ACC112 (cell line): ENCODE results near the gene GTF2B.
A peak's percentile ranks its signal among the peaks of the same experiment; 100 is the strongest.
"Not testable (repeated sequence)": the region's sequence is repeated elsewhere in the genome, so short reads cannot be mapped to it uniquely, and the experiment has no call there.

ENCODE experiments used
- H2AFZ ChIP-seq: fragments of 200-600 bp; sonication (generic); one replicate; pipeline ENCODE4 v1.6.0; 2017; ENCODE audit warnings: antibody characterized with exemption, low read length; ENCODE audit not compliant: unreplicated experiment
- H3K27ac ChIP-seq: fragments of 200-600 bp; sonication (generic); 2 replicates; pipeline ENCODE4 v1.5.1; 2014; ENCODE audit warnings: low read depth, mild to moderate bottlenecking, antibody characterized with exemption, low read length, moderate library complexity
- H3K27me3 ChIP-seq: fragments of 200-600 bp; sonication (generic); 2 replicates; pipeline ENCODE4 v1.6.1; 2014; ENCODE audit warnings: mild to moderate bottlenecking, antibody characterized with exemption, low read length, moderate library complexity, mixed read lengths; ENCODE audit not compliant: insufficient read depth
- H3K36me3 ChIP-seq: fragments of 200-600 bp; sonication (generic); 2 replicates; pipeline ENCODE4 v1.6.1; 2016; ENCODE audit warnings: mild to moderate bottlenecking, antibody characterized with exemption, low read length, moderate library complexity, mixed read lengths; ENCODE audit not compliant: insufficient read depth
- H3K4me1 ChIP-seq: fragments of 200-600 bp; sonication (generic); one replicate; pipeline ENCODE4 v1.6.1; 2016; ENCODE audit warnings: low read length, mixed read lengths; ENCODE audit not compliant: insufficient read depth, unreplicated experiment, control insufficient read depth
- H3K4me3 ChIP-seq: fragments of 200-600 bp; sonication (generic); 2 replicates; pipeline ENCODE4 v1.5.1; 2014; ENCODE audit warnings: mild to moderate bottlenecking, low read depth, low read length
- H3K79me2 ChIP-seq: fragments of 200-600 bp; sonication (generic); one replicate; pipeline ENCODE4 v1.6.0; 2016; ENCODE audit warnings: low read length; ENCODE audit not compliant: control insufficient read depth, unreplicated experiment, insufficient read depth

The GTF2B gene

DNA sequence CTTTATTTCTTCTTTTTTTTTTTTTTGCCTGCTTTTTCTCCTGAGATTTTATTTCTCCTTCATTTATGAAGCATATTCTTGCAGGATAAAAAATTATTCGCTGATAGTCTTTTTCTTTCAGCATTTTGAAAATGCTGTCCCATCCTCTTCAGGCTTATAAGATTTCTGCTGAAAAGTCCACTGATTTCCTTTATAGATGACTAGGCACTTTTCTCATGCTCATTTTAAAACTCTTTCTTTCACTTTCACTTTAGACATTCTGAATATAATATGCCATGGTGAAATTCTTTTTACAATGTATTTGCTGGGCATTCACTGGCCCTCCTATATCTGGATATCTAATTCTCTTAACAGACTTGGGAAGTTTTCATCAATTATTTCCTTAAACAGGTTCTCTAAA lies 25.5 kb upstream of the GTF2B start:
- H3K36me3 ChIP-seq = peaks cover 29% of the 10 kb centered on the region
- no peaks in the 10 kb centered on the region for H3K27me3 ChIP-seq
- H3K4me1 ChIP-seq = no peaks in the 10 kb centered on the region
- H3K27ac ChIP-seq = no peak overlapping the region
- no peak overlapping the region for H3K4me3 ChIP-seq
- H3K79me2 ChIP-seq = no peaks in the 10 kb centered on the region
- H2AFZ ChIP-seq = no peak overlapping the region

DNA sequence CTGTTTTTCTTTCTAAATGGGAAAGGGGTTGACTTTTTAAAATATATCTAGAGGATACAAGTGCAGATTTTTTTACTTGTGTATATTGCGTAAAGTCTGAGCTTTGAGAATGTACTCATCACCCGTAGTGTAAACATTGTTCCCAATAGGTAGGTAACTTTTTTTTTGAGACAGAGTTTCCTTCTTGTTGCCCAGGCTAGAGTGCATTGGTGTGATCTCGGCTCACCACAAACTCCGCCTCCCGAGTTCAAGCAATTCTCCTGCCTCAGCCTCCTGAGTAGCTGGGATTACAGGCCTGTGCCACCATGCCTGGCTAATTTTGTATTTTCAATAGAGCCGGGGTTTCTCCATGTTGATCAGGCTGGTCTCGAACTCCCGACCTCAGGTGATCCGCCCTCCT lies 20.4 kb upstream of the GTF2B start:
- H3K27me3 ChIP-seq, H3K79me2 ChIP-seq, H3K36me3 ChIP-seq, H2AFZ ChIP-seq, H3K4me3 ChIP-seq, H3K27ac ChIP-seq, H3K4me1 ChIP-seq: not testable (repeated sequence)

DNA sequence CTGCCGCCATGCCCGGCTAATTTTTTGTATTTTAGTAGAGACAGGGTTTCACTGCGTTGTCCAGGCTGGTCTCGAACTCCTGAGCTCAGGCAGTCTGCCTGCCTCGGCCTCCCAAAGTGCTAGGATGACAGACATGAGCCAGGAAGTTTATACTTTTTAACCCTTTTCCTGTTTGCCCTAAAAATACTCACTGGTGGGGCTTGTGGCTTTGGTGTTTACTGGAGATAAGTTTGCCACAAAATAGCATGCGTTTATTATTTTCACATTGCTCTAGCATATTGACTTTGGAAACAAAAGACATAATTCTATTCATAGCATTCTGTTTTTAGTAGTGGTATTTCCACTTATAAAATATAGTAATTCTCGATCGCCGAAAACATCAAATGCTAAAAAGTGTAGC lies 19.8 kb upstream of the GTF2B start:
- Histone ChIP-seq H2AFZ (no peak overlapping the region), H3K27ac (no peak overlapping the region), H3K4me3 (no peak overlapping the region), H3K4me1 (no peaks in the 10 kb centered on the region), H3K79me2 (no peaks in the 10 kb centered on the region), H3K36me3 (no peaks in the 10 kb centered on the region), H3K27me3 (no peaks in the 10 kb centered on the region)

DNA sequence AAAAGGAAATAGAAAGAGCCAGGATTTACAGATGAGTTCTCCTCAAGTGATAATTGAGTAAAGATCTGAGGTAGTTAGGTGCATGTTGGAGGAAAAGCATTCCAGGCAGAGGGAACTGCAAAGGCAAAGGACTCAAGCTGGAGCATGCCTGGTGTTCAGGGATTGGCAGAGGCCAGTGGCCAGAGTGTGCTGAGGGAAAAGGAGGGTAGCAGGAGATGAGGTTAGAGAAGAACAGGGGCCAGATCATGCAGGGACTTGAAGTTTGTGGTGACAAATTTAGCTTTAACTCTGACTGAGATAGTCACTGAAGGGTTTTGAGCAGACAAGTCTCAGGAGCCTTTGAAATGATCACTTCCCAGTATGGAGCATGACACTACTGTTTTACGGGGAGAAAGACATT lies 19.0 kb upstream of the GTF2B start:
- H3K4me3 ChIP-seq = no peak overlapping the region
- no peaks in the 10 kb centered on the region for H3K36me3 ChIP-seq
- H2AFZ ChIP-seq = no peak overlapping the region
- no peaks in the 10 kb centered on the region for H3K27me3 ChIP-seq
- H3K79me2 ChIP-seq = no peaks in the 10 kb centered on the region
- no peak overlapping the region for H3K27ac ChIP-seq
- H3K4me1 ChIP-seq = no peaks in the 10 kb centered on the region

DNA sequence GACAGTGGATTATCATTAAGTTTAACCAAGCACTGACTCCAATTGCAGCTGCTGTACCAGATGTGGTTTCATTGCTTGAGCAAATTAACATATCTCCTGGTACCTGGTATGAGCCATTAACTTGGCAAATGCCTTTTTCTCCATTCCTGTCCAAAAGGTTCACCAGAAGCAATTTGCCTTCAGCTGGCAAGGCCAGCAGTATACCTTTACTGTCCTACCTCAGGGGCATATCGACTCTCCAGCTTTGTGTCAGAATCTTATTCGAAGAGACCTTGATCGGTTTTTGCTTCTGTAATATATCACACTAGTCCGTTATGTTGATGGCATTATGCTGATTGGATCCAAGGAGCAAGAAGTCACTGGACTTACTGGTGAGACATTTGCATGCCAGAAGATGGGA lies 9.5 kb upstream of the GTF2B start:
- H3K4me1 ChIP-seq = no peaks in the 10 kb centered on the region
- H3K27ac ChIP-seq = no peak overlapping the region
- no peaks in the 10 kb centered on the region for H3K27me3 ChIP-seq
- H3K36me3 ChIP-seq = no peaks in the 10 kb centered on the region
- no peak overlapping the region for H2AFZ ChIP-seq
- H3K79me2 ChIP-seq = no peaks in the 10 kb centered on the region
- no peak overlapping the region for H3K4me3 ChIP-seq

DNA sequence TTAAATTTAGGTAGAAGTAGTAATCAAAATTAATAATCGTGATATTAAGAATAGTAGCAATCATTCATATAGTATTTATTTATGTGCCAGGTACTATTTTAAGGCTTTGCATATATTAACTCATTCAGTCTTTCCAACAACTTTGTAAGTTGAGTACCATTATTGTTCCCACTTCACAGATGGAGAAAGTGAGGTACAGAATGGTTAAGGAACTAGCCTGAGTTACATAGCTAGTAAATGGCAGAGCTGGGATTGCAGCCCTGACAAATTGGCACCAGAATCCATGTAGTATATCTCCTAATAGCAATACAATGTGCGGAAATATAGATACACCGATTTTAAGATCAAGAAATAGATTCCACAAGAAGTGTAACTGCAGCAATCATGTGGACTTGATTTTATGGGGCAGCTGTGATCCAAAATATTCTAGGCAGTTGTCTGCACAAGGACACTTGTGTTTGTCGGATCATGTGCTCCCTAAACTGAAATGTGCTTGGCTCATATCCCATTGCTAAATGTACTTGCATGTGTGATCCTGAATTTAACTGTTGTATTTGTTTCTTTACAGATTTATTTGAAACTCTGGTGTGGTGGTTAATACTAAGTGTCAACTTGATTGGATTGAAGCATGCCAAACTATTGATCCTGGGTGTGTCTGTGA lies 5.8 kb upstream of the GTF2B start:
- Histone ChIP-seq H3K27me3 (no peaks in the 10 kb centered on the region), H3K27ac (no peak overlapping the region), H3K4me1 (no peaks in the 10 kb centered on the region), H3K4me3 (no peak overlapping the region), H3K36me3 (no peaks in the 10 kb centered on the region), H2AFZ (no peak overlapping the region), H3K79me2 (no peaks in the 10 kb centered on the region)

DNA sequence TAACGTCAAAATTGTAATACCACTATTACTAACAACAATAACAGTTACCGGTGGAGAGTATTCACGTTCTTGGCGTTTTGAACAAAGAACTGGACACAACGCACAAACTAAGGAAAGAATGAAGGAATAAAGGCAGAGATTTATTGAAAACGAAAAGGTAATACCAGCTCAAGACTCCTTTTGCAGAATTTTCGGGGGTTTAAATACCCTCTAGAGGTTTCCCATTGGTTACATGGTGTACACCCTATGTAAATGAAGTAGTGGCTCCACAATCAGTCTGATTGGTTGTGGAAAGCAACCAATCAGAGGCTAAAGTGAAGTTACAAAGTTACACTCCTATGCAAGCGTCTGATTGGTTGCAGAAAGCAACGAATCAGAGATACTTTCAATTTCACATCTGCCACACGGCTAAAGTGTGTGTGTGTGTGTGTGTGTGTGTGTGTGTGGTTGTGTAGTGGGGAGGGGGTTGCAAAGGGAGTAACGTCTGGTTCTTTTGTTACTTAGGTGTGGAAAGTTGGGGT lies 1.1 kb upstream of the GTF2B start:
- peaks cover 14% of the 10 kb centered on the region for H3K4me1 ChIP-seq
- no peaks in the 10 kb centered on the region for H3K27me3 ChIP-seq
- peaks cover 40% of the 10 kb centered on the region for H3K79me2 ChIP-seq
- peak overlapping the region; percentile 47 for H2AFZ ChIP-seq
- no peak overlapping the region for H3K27ac ChIP-seq
- H3K4me3 ChIP-seq = peak overlapping the region; percentile 100
- peaks cover 7% of the 10 kb centered on the region; the same call in 1 of the 2 replicates for H3K36me3 ChIP-seq

DNA sequence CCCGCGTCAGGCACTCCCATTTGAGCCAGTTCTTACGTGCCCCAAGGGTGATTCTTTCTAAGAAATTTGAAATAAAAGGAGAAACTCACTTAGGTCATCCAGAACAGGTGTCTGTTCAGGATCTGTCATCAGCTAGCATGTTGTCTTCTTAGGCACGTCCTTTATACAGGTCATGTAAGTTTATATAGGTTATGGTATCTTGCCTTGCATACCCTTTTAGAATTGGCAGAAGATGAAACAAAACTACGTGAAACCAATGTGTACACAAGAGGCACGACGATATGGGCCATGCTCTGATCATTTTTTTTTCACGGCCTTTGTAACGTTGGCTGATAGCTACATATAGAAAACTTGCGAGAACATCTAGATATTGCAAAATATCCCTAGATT lies 579 bp upstream of the GTF2B start:
- Histone ChIP-seq H3K27ac (peak overlapping the region; percentile 79), H3K27me3 (no peaks in the 10 kb centered on the region), H2AFZ (peak overlapping the region; percentile 47), H3K4me1 (peaks cover 14% of the 10 kb centered on the region), H3K36me3 (peaks cover 12% of the 10 kb centered on the region; the same call in 1 of the 2 replicates), H3K4me3 (peak overlapping the region; percentile 100), H3K79me2 (peaks cover 41% of the 10 kb centered on the region)

DNA sequence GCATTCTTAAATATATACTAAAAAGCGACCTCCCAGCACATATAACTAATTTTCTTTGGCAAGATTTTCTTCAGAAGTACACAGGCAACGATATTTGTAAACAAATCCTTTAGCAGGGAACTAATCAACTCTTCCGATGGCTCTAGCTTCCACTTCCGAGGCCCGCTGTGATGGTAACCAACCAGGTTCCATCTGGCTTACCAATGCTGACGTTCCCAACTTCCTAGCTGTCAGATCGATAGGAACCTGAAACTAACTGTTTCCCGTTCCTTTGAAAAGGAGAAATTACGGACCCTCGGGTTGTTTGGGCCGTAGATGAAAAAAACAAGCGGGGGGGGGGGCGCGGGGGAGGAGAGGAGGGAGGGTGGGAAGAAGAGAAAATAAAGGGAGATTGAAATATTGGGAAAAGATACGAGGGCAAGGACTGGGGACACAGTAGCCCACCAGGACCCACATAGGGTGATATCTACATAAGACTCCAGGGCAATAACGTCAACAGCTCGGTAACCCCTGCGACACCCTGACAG lies 513 bp downstream of the GTF2B start:
- peaks cover 41% of the 10 kb centered on the region for H3K79me2 ChIP-seq
- peak overlapping the region; percentile 100 for H3K4me3 ChIP-seq
- peaks cover 14% of the 10 kb centered on the region for H3K4me1 ChIP-seq
- H3K27ac ChIP-seq = peak overlapping the region; percentile 79
- peak overlapping the region; percentile 47 for H2AFZ ChIP-seq
- peaks cover 16% of the 10 kb centered on the region for H3K36me3 ChIP-seq
- H3K27me3 ChIP-seq = no peaks in the 10 kb centered on the region

DNA sequence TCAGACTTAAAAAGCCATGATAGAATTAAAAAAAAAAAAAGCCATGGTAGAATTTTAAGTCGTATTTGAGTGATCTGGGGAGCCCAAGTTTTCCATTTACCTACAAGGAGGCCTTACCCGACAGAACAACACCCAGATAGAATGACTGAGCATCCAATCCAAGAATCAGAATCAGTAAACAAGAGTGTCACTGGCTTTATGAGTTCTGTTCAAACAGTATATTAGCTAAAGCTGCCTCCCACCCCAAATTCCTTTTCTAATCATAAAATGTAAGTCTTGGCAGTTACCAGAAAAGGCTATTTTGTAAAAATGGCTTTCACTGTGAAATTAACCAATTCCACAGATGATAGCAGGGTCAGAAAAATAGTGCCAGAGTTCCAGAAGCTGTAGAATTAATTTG lies 1.2 kb downstream of the GTF2B start:
- peaks cover 14% of the 10 kb centered on the region for H3K4me1 ChIP-seq
- peaks cover 41% of the 10 kb centered on the region for H3K79me2 ChIP-seq
- H3K27me3 ChIP-seq = no peaks in the 10 kb centered on the region
- H3K27ac ChIP-seq = no peak overlapping the region; the same call in 1 of the 2 replicates
- H3K36me3 ChIP-seq = peaks cover 18% of the 10 kb centered on the region
- no peak overlapping the region for H2AFZ ChIP-seq
- H3K4me3 ChIP-seq = peak overlapping the region; percentile 100

DNA sequence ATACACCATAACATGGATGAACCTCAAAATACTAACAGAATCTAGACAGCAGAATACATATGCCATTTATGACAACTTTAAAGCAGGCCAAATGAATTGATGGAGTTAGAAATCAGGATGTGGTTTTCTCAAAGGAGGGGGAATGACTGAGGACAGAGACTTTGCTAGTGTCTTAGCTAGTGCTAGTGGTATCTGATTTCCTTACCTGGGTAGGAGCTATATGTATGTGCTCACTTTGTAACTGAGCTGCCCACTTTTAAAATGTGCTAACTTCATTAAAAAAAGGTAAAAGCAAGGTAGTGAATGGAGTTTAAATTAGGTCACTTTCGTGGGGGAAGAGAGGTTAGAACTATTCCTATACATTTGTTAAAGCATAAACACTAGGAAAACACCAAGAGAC lies 2.6 kb downstream of the GTF2B start:
- H3K79me2 ChIP-seq = peaks cover 42% of the 10 kb centered on the region
- no peak overlapping the region for H3K27ac ChIP-seq
- no peaks in the 10 kb centered on the region for H3K27me3 ChIP-seq
- peaks cover 20% of the 10 kb centered on the region for H3K36me3 ChIP-seq
- H3K4me3 ChIP-seq = peak overlapping the region; percentile 46
- H3K4me1 ChIP-seq = peaks cover 14% of the 10 kb centered on the region
- no peak overlapping the region for H2AFZ ChIP-seq
